ENCODE data around the gene CSAG2.

DNA sequence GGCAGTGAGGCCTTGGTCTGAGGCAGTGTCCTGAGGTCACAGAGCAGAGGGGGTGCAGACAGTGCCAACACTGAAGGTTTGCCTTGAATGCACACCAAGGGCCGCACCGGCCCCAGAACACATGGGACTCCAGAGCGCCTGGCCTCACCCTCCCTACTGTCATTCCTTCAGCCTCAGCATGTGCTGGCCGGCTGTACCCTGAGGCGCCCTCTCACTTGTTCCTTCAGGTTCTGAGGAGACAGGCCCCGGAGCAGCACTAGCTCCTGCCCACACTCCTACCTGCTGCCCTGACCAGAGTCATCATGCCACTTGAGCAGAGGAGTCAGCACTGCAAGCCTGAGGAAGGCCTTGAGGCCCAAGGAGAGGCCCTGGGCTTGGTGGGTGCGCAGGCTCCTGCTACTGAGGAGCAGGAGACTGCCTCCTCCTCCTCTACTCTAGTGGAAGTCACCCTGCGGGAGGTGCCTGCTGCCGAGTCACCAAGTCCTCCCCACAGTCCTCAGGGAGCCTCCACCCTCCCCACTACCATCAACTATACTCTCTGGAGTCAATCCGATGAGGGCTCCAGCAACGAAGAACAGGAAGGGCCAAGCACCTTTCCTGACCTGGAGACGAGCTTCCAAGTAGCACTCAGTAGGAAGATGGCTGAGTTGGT, 26.9 kb upstream of the CSAG2 start:
- TF ChIP-seq, protein P1, sequence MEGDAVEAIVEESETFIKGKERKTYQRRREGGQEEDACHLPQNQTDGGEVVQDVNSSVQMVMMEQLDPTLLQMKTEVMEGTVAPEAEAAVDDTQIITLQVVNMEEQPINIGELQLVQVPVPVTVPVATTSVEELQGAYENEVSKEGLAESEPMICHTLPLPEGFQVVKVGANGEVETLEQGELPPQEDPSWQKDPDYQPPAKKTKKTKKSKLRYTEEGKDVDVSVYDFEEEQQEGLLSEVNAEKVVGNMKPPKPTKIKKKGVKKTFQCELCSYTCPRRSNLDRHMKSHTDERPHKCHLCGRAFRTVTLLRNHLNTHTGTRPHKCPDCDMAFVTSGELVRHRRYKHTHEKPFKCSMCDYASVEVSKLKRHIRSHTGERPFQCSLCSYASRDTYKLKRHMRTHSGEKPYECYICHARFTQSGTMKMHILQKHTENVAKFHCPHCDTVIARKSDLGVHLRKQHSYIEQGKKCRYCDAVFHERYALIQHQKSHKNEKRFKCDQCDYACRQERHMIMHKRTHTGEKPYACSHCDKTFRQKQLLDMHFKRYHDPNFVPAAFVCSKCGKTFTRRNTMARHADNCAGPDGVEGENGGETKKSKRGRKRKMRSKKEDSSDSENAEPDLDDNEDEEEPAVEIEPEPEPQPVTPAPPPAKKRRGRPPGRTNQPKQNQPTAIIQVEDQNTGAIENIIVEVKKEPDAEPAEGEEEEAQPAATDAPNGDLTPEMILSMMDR (IDR thresholded peaks at IDR 0.05 in 8 of 11, conservative IDR thresholded peaks at IDR 0.05 in 3 of 11), result no peak
- no peak for TF ChIP-seq POLR2A (IDR thresholded peaks at IDR 0.05)
